Stimulated activated naive CD8-positive, alpha-beta T cell treated with anti-CD3 and anti-CD28 coated beads, Interleukin-15, amount 100 ng/mL, for 72 hours (primary cell): ENCODE measurements around the gene CCDC177.
"Not testable (repeated sequence)": the region's sequence is repeated elsewhere in the genome, so short reads cannot be mapped to it uniquely, and the experiment has no call there.

Experiments
- ATAC-seq: fragments of 150-1000 bp; cut with Tn5 transposase; 2 replicates; pipeline ENCODE4 v1.10.0; 2021; ENCODE audit warnings: mild to moderate bottlenecking, moderate library complexity
- DNase-seq, 2 donors: peaks; one replicate each; pipeline ENCODE4 v3.0.0; 2021 to 2022
- H3K27ac Mint-ChIP-seq, 2 donors: one replicate each; pipeline ENCODE4 v1.8.0; 2022; ENCODE audit warnings: mild to moderate bottlenecking in 2 of 2, mixed read lengths in 2 of 2, moderate library complexity in 2 of 2
- H3K27me3 Mint-ChIP-seq: one replicate; pipeline ENCODE4 v1.8.0; 2022; ENCODE audit warnings: mixed read lengths
- H3K4me1 Mint-ChIP-seq: one replicate; pipeline ENCODE4 v1.8.0; 2022; ENCODE audit warnings: mild to moderate bottlenecking, mixed read lengths
- H3K4me3 Mint-ChIP-seq, 2 donors: one replicate each; pipeline ENCODE4 v1.8.0; 2022; ENCODE audit warnings: mild to moderate bottlenecking in 2 of 2, mixed read lengths in 2 of 2, moderate library complexity in 1 of 2
- H3K9me3 Mint-ChIP-seq, 2 donors: one replicate each; pipeline ENCODE4 v1.8.0; 2022; ENCODE audit warnings: mixed read lengths in 2 of 2

Gene CCDC177

DNA sequence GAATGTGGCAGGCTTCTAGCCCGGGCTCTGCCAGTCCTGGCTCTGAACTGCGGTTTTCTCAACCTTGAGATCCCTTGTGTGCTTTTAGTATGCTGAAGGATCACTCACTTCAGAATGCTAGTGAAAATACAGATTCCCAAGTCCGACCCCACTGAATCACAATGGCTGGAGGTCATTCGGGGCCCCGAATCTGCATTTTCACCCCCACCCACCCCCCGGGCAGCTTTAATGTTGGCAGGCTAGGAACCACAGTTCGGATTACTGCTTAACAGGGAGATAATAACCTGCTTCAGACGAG lies 36.2 kb upstream of the CCDC177 start:
- peaks cover 52% of the 10 kb centered on the region for H3K4me1 Mint-ChIP-seq
- H3K27me3 Mint-ChIP-seq: no peaks in the 10 kb centered on the region
- ATAC-seq: no peak
- DNase-seq: no peak
- peak overlapping the region; percentile 86 to 89 for H3K4me3 Mint-ChIP-seq
- H3K9me3 Mint-ChIP-seq: no peaks in the 10 kb centered on the region
- peak overlapping the region in 1 of 2 donors; percentile 60 for H3K27ac Mint-ChIP-seq

DNA sequence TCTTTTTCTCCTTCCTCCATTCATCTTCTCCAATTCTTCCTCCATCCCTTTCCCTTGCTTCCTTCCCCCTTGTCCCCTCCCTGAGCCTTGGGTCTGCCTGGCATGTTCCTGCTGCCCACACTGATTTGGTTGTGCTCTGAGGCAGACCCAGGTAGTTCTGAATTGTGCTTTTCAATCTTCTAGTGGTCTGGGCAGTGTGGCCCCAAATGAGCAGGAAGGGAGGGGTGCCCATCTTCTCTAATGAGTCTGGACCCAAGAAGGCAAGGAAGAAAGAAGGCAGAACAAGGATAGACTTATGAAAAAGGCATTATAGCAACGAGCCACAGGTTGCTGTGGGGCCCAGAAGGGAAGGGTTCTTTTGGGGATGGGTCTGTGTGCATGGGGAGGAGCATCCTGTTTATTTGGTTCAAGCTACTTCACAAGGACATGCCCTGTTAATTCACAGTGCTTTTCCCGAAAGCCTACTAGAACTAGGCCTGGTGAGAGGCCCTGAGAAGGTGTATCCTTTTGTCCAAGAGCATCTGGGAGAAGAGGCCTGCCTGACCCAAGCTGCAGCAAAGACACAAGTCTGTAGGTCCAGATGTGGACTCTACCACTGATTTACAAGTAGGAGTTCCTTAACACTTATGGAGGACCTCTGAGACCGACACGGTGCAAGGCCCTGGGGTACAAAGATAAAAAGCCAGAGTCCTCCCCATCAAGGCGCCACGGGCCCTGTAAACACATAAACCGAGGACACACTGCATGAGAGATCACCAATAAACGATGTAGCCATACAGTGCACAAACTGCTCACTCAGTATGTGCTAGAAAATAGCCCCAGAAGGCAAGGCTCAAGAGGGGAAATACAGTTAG lies 35.6 kb upstream of the CCDC177 start:
- Mint-ChIP-seq H3K4me1 (peaks cover 50% of the 10 kb centered on the region), H3K27ac (peak overlapping the region; percentile 31 to 71), H3K27me3 (no peaks in the 10 kb centered on the region), H3K4me3 (peak overlapping the region; percentile 86 to 89), H3K9me3 (no peaks in the 10 kb centered on the region)
- ATAC-seq: no peak
- DNase-seq: no peak

DNA sequence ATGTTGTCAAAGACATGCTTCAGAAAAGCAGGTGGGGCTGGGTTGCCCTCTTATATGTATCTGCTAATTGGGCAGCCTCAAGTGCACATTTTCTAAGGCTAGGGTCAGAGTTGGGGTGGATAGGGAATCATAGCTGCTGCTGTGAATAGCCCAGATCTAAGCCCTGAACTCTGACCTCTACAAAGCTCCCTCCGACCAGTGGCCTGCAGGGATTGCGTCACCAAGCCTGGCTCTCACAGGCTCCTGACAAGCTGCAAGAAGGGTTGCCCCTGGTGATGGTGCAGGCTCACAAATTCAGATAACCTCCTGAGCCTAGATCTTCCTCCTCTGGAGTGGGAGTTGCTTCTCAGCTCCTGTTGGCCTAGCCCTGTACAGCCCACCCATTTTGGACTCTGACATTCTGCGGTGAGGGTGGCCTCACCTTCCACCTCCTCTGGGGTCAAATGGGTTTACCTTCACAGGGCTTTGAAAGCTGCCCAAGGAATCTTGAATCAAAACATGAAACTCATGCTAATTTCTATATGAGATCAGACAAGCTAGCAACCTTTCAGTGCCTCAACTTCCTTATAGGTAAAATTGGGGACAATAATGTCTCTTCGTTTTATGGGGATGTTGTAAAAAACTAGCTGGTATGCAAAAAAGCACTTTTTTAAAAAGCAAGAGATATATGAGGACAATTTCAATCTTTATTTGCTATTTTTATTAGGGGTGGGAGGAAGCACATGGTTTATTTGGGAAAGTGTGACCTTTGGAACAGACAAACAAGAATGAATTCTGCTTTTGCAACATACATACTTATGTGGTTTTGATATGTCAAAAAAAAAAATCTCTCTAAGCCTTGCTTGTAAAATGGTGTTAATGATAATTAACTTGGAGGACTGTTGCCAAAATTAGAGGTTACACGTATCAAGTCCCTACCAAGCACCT lies 31.9 kb upstream of the CCDC177 start:
- H3K4me1 Mint-ChIP-seq: peaks cover 26% of the 10 kb centered on the region
- no peaks in the 10 kb centered on the region for H3K9me3 Mint-ChIP-seq
- no peaks in the 10 kb centered on the region for H3K27me3 Mint-ChIP-seq
- no peak overlapping the region for H3K4me3 Mint-ChIP-seq
- no peak overlapping the region for H3K27ac Mint-ChIP-seq
- DNase-seq: no peak
- ATAC-seq: no peak

DNA sequence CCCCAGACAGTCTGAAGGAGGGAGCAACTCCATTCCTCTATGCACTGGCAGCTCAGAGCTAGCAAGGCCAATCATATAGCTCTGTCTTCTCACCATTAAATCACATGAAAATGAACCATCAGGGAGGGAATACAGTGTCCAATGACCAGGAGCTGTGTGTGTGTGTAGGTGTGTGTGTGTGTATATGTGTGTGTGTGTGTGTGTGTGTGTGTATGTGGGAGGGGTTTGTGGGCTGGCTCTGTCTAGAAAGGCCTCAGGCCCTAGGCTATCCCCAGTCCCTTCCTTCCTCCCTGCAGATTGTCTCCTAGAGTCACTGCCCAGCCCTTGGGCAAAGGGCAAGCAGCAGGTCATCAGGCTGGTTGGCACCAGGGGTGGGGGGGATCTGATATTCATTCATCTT lies 31.1 kb upstream of the CCDC177 start:
- H3K4me1 Mint-ChIP-seq: peaks cover 24% of the 10 kb centered on the region
- no peak overlapping the region for H3K4me3 Mint-ChIP-seq

DNA sequence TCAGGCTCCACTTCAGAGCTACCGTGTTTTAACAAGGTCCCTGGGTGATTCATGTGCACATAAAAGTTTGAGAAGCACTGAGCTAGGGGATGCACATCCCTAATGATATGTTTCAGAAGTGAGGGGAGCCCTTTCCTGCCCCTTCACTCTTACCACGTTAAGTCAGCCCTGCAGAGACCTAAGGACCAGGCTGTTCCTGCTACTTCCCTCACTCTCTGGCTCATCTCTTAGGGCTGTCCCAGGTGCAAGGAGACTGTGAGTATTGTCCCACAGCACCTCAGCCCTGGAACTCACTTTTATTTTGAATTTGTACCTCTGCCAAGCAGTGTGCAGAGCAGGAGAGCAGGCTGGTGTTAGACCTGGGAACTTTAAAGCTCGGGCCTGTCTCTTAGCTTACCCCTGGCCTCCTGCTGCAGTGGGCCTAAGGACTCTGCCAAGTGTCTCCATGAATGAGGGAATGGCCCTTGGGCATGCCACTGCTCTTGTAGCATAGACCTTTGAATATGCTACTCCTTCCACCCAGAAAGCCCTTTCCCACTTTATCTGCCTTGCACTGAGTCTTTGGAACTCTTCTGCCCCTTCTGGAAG lies 25.7 kb upstream of the CCDC177 start:
- no peak for DNase-seq
- Mint-ChIP-seq H3K4me3 (no peak overlapping the region), H3K27me3 (no peaks in the 10 kb centered on the region), H3K27ac (no peak overlapping the region), H3K9me3 (no peaks in the 10 kb centered on the region), H3K4me1 (peaks cover under 1% of the 10 kb centered on the region)
- ATAC-seq: no peak

More for the DNA sequence above, 31.1 kb upstream of the CCDC177 start:
- H3K27ac Mint-ChIP-seq: no peak overlapping the region
- no peaks in the 10 kb centered on the region for H3K9me3 Mint-ChIP-seq
- DNase-seq: no peak
- no peaks in the 10 kb centered on the region for H3K27me3 Mint-ChIP-seq
- ATAC-seq: peak; percentile 23

DNA sequence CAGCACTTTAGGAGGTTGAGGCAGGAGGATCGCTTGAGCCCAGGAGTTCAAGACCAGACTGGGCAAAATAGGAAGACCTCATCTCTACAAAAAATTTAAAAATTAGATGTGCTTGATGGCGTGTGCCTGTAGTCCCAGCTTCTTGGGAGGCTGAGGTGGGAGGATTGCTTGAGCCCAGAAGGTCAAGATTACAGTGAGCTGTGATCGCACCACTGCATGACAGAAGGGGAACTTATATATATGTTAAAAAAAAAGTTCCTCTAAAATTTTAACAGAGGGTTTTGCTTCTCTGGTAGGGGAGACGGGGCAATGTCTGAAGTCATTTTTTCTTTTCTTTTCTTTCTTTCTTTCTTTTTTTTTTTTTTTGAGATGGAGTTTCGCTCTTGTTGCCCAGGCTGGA lies 24.8 kb upstream of the CCDC177 start:
- H3K4me3 Mint-ChIP-seq, H3K27me3 Mint-ChIP-seq, H3K4me1 Mint-ChIP-seq, ATAC-seq, H3K9me3 Mint-ChIP-seq, DNase-seq: not testable (repeated sequence)
- peak overlapping the region in 1 of 2 donors; percentile 27 for H3K27ac Mint-ChIP-seq

DNA sequence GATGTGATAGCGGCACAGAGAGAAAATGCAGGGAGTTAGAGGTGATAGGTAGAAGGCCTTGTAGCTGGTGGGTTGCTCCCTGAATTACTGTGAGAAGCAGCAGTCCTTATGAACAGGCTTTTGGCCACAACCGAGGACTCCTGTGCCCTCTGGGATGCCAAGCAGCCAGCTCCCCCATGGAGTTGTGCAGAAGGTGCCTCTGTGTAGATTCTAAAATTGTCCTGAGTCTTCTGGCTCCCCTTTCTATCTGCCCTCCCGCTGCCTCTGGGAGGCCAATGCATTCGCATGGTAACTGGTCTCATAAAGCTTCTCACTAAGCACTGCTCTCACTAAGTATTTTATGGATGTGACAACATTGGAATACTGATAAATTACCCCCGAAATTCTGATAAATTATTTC lies 20.7 kb upstream of the CCDC177 start:
- Mint-ChIP-seq H3K9me3 (no peaks in the 10 kb centered on the region), H3K27ac (no peak overlapping the region), H3K27me3 (no peaks in the 10 kb centered on the region), H3K4me3 (no peak overlapping the region), H3K4me1 (no peaks in the 10 kb centered on the region)
- no peak for DNase-seq
- ATAC-seq: no peak

DNA sequence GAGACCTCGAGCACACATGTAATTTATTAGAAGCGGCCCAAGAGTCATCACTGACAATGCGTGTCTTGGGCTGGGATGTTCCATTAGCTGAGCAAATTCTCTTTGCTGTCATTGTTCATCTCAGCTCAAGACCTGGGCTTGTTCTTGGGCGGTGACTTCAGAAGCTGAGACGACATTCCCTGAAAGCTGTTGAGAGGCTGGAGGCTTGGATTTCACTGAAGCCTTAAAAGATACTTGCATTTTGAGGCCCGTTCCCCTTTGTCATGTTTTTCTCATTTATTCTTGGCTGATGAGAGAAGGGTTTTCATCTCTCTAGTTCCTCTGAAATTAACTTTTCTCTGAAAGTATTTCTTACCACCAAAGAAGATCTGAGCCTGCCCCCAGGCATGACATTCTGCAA lies 20.2 kb upstream of the CCDC177 start:
- Mint-ChIP-seq H3K4me3 (no peak overlapping the region), H3K4me1 (no peaks in the 10 kb centered on the region), H3K27ac (no peak overlapping the region), H3K27me3 (no peaks in the 10 kb centered on the region), H3K9me3 (no peaks in the 10 kb centered on the region)
- DNase-seq: no peak
- no peak for ATAC-seq

DNA sequence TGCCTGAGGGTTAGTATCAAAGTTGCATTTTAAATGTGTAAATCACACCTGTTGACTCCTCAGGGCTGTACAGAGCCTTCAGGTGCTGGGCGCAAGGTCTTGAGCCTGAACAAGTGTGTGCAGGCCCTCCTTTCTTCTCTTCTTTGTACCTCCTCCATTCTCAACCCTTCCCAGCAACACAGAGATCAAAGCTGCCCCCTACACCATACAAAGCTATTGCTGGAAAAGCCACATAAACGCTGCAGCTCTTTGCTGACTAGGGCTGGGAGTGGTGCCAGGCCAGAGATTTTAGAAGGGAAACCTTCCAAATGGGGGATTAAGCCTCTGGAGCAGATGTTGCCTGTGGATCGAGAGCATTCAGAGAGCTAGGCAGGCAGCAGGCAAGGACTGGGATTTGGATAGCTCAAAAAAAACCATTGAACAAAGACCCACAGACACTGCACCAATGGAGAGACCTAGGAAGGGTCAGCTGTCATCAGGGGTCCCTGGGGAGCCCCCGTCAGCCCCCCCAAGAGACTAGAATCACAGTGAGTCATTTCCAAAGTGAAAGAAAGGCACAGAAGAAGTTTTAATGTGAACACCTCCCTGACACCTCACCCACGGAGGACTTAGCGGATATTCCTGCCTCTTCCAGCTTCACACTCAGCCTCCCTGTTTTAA lies 18.5 kb upstream of the CCDC177 start:
- ATAC-seq: no peak

DNA sequence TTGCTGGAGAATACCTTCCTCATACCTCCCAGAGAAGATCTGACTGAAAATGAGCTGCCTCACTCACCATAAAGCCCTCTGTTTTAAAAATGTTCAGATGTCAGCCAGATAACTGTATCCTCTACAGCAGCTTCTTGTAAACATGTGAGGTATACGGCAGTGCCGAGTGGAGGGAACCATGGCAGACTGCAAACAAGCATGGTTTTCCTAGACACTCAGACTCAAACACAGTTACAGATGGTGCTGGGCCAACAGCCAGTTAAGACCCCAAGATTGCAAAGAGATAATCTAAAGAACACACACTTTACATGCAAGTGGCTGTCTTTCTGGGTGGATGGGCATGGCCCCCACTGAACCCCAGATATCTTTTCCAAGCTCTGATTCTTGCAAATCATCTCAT lies 16.6 kb upstream of the CCDC177 start:
- Mint-ChIP-seq H3K4me1 (no peaks in the 10 kb centered on the region), H3K27ac (no peak overlapping the region), H3K4me3 (no peak overlapping the region), H3K9me3 (no peaks in the 10 kb centered on the region), H3K27me3 (no peaks in the 10 kb centered on the region)
- ATAC-seq: no peak
- no peak for DNase-seq

More for the DNA sequence above, 18.5 kb upstream of the CCDC177 start:
- H3K27me3 Mint-ChIP-seq: no peaks in the 10 kb centered on the region
- H3K27ac Mint-ChIP-seq: peak overlapping the region in 1 of 2 donors; percentile 4
- DNase-seq: no peak
- H3K4me1 Mint-ChIP-seq: no peaks in the 10 kb centered on the region
- H3K9me3 Mint-ChIP-seq: no peaks in the 10 kb centered on the region
- no peak overlapping the region for H3K4me3 Mint-ChIP-seq

DNA sequence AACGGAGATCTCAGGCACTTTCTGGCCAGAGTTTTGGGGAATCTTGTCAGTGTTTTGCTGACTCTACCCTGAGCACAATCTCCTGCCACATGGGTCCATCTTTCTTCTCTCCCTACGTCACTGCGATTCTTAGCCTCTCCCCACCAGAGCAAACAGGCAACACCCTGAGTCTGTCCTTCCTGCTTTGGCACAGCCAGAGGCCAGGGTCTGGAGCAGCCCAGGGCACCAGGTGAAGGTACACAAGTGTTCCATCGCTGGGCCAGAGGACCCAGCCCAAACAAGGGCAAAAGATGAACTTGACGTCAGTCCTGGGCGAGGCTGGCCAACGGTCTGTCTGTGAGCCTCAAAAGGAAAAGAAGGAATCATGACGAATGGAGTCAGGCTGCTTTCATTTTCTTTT lies 12.7 kb upstream of the CCDC177 start:
- no peak for ATAC-seq
- DNase-seq: no peak
- H3K9me3 Mint-ChIP-seq: no peaks in the 10 kb centered on the region
- no peak overlapping the region for H3K4me3 Mint-ChIP-seq
- peaks cover 19% of the 10 kb centered on the region for H3K27me3 Mint-ChIP-seq
- peak overlapping the region in 1 of 2 donors; percentile 54 for H3K27ac Mint-ChIP-seq
- H3K4me1 Mint-ChIP-seq: no peaks in the 10 kb centered on the region

DNA sequence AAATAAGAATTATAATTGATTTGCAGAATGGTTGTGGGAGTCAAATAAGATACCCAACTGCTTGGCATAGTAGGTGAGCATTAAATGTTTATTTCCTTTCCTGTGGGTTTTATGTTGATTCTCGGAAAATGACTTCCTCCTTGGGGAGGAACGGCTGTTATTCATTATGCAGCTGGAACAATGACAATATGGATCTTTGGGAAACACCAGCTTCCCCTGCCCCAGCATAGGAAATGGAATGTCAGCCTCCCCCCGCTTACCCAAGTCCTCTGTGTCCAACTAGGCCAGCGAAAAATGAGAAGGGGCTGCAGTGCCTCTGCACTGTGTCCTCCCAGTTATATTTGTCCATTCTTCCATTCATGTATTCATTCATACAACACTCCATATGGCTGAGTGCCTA lies 11.7 kb upstream of the CCDC177 start:
- H3K4me3 Mint-ChIP-seq: no peak overlapping the region
- DNase-seq: no peak
- no peak overlapping the region for H3K27ac Mint-ChIP-seq
- H3K4me1 Mint-ChIP-seq: no peaks in the 10 kb centered on the region
- H3K27me3 Mint-ChIP-seq: peaks cover 19% of the 10 kb centered on the region
- H3K9me3 Mint-ChIP-seq: no peaks in the 10 kb centered on the region
- no peak for ATAC-seq

DNA sequence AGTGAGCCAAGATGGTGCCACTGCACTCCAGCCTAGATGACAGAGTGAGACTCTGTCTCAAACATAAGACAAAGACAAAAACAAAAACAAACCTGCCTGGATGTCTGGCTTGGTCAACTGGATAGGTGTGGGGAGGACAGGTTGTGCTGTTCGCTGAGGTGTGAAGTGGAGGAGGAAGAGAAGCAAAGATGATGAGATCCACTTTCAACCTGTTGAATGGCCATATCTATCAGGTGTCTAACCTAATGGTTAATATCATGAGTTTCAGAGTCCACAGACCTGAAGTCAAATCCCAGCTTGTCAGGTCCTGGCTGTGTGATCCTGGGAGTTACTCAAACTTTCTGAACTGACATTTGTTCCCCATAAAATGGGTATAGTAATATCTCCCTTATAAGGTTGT lies 9.7 kb upstream of the CCDC177 start:
- no peak overlapping the region for H3K27ac Mint-ChIP-seq
- no peaks in the 10 kb centered on the region for H3K9me3 Mint-ChIP-seq
- DNase-seq: no peak
- no peaks in the 10 kb centered on the region for H3K4me1 Mint-ChIP-seq
- H3K27me3 Mint-ChIP-seq: peaks cover 19% of the 10 kb centered on the region
- no peak for ATAC-seq
- no peak overlapping the region for H3K4me3 Mint-ChIP-seq

DNA sequence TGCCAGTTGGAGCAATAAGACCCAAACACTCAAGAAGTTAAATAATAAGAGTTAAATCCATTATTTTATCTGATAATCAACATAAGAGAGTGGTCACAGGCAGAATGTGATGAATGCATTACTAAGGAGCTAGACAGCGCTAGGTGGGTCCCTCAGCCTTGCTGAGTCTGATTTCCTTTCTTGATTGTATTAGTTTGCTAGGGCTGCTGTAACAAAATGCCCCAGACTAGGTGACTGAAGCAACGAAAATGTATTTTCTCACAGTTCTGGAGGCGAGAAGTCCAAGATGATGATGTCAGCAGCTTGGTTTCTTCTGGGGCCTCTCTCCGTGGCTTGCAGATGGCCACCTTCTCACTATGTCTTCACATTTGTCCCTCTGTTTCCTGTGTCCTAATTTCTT lies 8.2 kb upstream of the CCDC177 start:
- no peak for DNase-seq
- H3K4me3 Mint-ChIP-seq: no peak overlapping the region
- H3K4me1 Mint-ChIP-seq: no peaks in the 10 kb centered on the region
- no peak for ATAC-seq
- no peak overlapping the region for H3K27ac Mint-ChIP-seq
- H3K9me3 Mint-ChIP-seq: no peaks in the 10 kb centered on the region
- peaks cover 19% of the 10 kb centered on the region for H3K27me3 Mint-ChIP-seq

DNA sequence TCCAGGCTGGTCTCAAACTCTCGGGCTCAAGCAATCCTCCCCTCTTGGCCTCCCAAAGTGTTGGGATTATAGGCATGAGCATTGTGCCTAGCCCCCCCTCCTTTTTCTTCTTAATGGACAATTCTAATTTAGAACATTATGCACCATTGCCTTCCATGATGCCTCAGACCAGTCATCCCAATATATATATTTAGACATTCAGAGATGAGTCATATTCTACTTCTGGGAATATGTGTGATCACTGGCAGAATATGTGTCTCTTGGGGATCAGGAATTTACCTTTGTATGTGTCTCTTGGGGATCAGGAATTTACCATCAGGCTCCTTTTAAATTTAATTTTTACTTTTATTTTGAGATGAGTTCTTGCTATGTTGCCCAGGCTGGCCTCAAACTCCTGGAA lies 7.5 kb upstream of the CCDC177 start:
- Mint-ChIP-seq H3K27ac (no peak overlapping the region), H3K27me3 (peaks cover 19% of the 10 kb centered on the region), H3K4me1 (no peaks in the 10 kb centered on the region), H3K4me3 (no peak overlapping the region), H3K9me3 (no peaks in the 10 kb centered on the region)
- DNase-seq (no peak), ATAC-seq (no peak)
